GM12801 (cell line): ENCODE data around the gene MAIP1.

Experiments
- TF ChIP-seq, protein P1 (sequence below): IDR thresholded peaks from one replicate; pipeline ENCODE4 v1.5.1; 2011; ENCODE audit warnings: control low read depth; ENCODE audit not compliant: insufficient read length; ENCODE audit errors: extremely low read depth

MAIP1 gene

DNA sequence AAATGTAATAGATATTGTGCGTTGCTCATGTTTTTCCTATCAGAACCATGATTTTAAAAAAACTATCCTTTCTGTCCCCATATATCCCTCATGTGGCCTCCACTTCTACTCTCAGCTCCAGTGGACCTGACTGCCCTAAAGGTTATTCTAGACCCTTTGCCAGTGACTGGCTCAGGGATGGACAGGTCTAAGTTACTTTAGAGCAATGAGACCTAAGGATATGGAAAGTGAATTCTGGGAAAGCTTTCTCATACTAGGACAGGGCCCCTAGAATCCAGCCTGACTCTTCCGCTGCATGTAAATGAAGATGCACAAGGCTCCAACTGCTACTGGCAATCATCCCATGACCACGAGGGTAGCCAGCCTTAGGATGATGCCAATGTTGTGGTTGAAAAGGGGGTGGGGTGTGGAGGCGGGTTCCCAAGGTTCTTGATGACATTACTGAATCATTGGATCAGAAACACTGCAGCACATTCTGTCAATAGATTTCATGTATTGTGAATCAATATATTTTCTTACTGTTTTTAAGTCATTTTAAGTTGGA is 23.0 kb upstream of the MAIP1 start:
- TF ChIP-seq, protein P1, sequence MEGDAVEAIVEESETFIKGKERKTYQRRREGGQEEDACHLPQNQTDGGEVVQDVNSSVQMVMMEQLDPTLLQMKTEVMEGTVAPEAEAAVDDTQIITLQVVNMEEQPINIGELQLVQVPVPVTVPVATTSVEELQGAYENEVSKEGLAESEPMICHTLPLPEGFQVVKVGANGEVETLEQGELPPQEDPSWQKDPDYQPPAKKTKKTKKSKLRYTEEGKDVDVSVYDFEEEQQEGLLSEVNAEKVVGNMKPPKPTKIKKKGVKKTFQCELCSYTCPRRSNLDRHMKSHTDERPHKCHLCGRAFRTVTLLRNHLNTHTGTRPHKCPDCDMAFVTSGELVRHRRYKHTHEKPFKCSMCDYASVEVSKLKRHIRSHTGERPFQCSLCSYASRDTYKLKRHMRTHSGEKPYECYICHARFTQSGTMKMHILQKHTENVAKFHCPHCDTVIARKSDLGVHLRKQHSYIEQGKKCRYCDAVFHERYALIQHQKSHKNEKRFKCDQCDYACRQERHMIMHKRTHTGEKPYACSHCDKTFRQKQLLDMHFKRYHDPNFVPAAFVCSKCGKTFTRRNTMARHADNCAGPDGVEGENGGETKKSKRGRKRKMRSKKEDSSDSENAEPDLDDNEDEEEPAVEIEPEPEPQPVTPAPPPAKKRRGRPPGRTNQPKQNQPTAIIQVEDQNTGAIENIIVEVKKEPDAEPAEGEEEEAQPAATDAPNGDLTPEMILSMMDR: no peak

DNA sequence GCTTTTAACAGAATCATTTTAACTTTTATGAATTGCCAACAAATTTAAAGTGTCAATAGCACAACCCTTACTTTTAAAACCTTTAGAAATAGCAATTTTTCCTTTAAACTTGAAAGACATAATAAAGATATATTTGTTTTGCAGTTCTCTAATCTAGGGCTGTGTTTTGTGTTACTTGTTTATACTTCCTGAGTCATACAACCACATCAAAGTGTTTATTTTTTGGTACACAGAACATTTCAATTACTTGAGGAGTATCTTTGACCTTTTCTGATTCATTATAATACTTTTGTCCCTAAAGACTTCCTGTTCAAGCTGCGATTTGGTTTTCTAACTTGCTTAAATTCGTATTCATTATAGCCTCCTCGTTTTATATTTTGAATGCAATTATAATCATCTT is 21.9 kb upstream of the MAIP1 start:
- TF ChIP-seq, protein P1: no peak

DNA sequence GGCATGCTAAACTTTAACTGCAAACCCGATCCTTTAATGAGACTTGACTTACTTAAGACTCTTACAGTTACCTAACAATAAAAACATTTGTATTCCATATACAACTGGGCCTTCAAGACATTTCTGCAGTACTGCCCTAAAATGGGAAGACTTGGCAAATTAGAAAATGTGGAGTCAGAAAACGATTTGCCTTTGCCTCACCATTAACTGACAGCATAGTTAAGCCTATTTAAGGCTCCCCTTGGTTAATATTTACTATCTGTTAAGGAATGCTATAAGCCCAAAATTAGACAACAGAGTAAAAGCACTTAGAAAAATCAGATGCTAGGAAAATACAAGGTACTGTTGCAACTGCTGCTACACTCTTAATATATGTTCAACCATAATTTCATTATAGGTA is 18.8 kb upstream of the MAIP1 start:
- TF ChIP-seq, protein P1: no peak

DNA sequence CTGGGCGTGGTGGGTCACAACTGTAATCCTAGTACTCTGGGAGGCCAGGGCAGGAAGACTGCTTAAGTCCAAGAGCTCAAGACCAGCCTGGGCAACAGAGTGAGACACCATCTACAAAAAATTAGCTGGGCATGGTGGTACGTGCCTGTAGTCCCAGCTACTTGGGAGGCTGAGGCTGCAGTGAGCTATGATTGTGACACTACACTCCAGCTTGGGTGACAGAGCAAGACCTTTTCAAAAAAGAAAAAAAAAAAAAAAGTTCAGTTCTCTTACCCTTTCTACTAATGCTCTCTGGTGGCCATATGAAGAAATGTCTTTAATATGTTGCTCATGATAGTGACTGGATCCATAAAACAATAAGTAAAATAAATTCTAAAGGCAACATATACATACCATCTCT is 15.0 kb upstream of the MAIP1 start:
- TF ChIP-seq, protein P1: no peak

DNA sequence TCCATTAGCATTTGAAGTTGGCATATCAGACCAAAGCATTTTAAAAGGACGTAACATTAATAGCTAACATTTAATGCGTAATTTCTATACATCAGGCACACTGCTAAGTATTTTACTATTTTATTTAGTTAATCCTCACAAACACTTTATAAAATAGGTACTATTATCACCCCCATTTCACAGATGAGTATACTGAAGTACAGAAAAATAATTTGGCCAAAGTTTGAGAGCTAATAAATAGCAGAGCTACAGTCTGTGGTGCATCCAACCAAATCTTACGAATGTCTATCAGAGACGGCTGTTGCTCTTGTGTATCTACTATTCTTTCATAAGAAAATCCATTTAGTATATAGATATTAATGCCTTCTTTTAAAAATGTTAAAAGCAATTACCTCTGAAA is 12.0 kb upstream of the MAIP1 start:
- TF ChIP-seq, protein P1: no peak

DNA sequence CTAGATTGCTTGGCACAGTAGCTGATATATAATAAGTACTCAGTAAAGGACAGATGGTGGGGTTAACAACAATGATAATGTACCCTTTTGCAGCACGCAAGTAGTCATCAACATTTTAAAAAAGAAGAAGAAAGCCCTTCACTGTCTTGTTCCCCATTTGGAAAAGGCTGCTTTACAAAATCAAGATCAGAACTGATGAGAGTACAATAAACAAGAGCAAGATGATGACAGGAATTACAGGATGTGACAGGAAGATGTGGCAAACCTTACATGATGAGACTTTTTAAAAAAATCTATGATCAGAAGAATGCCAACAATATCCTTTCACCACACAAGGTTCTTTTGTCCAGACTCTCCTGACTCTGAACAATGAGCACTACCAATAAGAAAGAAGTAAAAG is 9.2 kb upstream of the MAIP1 start:
- TF ChIP-seq, protein P1: no peak

DNA sequence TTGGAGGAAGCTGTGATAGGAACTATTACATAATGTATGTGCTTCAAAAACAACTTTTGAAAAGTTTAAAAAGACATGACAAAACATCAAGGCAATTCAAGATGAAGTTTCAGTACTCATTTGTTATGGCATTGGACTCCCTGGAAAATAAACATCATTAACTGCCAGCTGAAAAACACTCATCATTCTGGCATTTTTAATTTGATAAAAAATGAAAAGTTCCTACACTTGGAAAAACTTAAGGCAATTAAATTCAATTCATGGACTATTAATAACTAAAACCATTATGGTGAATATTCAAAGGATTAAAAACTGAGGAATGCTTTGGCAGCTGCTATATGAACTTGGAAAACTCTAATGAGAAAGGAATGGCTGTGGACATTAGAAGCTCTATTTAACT is 8.5 kb upstream of the MAIP1 start:
- TF ChIP-seq, protein P1: no peak

DNA sequence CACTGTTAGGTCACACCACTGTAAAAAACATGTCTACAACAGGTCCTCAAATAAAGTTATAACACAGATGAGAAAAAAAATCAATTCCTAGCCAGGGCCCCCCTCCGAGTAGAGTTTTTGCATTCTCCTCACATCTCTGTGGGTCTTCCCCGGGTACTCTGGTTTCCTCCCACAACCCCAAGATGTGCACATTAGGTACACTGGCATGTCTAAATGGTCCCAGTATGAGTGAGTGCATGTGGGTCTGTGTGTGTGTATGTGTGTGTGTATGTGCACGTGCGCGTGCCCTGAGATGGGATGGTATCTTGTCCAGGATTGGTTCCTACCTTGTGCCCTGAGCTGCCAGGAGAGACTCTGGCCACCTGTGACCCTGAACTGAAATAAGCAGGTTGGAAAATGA is 5.0 kb upstream of the MAIP1 start:
- TF ChIP-seq, protein P1: no peak
